HG02840 (cell line): ENCODE measurements around the gene STIP1.
"Not testable (repeated sequence)": the region's sequence is repeated elsewhere in the genome, so short reads cannot be mapped to it uniquely, and the experiment has no call there.

ENCODE experiments used
- ATAC-seq: cut with Tn5 transposase; IDR thresholded peaks from one replicate; pipeline ENCODE4 v1.9.1; 2021; ENCODE audit warnings: mild to moderate bottlenecking, moderate library complexity, moderate number of reproducible peaks; ENCODE audit not compliant: unreplicated experiment, low FRiP score

STIP1 gene

DNA sequence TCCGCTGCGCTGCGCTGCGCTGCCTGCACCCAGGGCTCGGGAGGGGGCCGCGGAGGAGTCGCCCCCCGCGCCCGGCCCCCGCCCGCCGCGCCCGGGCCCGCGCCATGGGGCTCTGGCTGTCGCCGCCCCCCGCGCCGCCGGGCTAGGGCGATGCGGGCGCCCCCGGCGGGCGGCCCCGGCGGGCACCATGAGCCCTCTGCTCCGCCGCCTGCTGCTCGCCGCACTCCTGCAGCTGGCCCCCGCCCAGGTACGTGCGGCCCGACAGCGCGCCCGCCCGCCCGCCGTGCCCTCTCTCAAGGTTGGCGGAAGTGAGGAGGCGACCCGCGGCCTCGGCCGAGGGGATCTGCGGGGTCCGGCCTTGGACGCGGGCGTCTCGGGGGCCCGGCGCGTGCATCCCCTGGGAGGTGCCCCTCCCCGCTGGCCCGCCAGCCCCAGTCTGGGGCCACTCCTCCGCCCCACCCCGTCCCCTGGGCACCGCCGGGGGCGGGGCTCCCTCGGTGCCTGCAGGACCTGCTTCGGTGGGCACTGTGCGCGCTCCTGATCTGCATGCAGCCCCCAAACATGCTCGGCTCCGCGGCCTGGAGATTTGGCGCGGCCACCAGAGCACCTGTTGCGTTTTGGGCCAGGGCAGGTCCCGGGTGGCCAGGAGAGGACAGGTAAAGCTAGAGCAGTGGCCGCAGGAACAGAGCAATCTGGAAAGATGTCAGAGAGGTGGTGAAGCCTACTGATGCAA is 48.8 kb downstream of the STIP1 start:
- ATAC-seq = no peak

- ATAC-seq = no peak
Observed at GRCh38 chr11:64235437-64236161, 49.6 kb downstream of the STIP1 start.

GRCh38 chr11:64237484-64237951 is 51.5 kb downstream of the STIP1 start:
- ATAC-seq = no peak

DNA sequence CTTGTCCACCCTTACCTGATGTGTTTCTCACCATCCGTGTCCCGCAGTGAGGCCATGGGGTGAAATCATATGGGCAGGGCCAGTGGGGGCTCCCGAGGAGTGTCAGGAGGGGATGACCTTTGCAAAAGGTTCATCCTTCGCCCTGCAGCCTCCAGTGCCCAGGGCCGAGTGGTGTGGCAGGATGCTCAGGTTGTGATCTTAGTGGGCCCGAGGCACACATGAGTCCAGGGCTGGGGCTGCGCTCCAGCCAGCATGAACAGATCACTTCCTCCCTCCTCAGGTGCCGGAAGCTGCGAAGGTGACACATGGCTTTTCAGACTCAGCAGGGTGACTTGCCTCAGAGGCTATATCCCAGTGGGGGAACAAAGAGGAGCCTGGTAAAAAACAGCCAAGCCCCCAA is 52.1 kb downstream of the STIP1 start:
- no peak for ATAC-seq

GRCh38 chr11:64238999-64239398 is 53.0 kb downstream of the STIP1 start:
- ATAC-seq = no peak

DNA sequence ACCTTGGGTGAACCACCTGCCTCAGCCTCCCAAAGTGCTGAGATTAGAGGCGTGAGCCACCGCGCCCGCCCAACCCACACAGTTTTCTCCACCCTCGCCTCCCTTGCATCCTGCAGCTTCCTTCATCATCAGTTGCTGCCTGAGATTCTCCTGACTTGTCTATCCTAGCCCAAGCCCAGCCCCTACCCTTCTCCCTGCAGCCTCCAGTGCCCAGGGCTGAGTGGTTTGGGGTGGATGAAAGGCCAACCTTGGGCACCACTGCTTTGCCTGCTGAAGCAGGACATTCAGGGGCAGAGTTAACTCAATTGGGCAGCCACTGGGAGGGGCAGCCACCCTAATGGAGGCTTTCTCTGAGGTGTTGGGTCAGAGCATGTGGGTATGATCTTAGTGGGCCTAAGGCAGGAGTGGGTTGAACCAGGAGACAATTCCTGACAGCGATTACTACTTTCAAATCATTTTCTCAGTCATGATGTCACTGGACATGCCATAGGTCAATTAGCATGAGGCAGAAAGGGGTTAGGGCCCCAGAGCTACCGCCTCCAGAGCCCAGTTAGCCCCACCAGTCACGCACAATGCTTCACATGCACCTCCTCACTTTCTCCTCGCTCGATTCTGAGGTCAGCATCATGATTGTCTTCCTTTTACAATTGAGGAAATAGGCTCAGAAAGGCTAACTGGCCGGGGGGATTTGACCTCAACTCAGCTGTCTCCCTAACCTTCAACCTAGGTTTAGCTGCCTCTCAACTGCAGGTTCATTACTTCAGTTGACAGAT is 53.9 kb downstream of the STIP1 start:
- no peak for ATAC-seq

GRCh38 chr11:64240435-64241240 is 54.7 kb downstream of the STIP1 start, which contains the start of gene FKBP2:
FKBP2 (plus strand) TSS chr11:64241095; CDS start chr11:64242388, 1,293 bp downstream.
- peak; percentile 52 for ATAC-seq

DNA sequence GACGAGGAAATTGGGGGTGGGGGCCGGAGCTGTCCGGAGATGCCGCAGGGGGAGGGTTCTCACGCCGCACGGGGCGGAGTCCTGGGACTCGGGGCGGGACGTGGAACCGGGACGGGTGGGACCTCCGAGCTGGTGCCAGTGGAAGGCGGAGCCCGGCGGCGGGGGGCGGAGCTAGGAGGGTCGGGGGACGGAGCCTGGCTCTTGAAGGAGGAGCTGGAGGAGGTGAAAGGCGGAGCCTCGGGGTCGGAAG is 55.2 kb downstream of the STIP1 start:
- ATAC-seq = peak; percentile 55

DNA sequence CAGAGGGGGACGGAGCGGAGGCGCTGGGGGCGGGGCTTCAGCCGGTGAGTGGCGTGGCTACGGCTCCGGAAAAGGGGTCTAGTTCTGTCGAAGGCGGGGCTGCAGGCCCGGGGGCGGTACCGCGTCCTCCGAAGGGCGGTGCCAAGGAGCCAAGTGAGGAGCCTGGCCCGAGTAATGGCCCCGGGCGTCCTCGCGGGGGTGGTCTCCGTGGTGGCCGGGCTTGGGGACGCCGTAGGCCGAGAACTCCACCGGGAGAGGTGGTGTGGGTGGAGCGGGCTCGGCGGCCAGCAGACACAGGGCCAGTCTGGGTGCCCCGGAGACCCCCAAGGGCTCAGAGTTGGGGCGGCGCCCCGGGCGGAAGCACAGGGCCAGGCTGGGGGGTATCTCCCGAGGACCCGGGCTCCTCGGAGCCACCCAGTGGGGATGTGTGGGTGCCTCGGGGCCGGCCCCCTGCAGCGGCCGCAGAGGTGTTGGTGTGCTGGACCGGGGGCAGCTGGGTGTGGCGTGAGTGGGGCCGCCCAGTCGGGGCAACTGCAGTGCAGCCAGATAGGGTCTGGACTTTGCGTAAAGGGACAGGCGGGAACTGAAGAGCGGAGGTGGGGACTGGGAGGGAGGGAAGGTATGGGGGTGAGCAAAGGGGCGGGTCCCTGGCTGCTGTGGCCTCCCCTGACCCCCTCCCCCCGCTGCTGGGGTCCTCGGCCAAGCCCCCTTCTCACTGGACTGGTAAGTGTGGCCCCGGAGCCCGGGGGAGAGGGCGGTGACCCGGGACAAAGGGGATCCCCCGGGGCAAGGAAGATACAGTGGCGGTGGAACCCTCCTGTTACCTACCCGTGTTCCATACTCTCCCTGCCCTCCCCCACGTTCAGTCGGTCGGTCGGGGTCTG is 55.8 kb downstream of the STIP1 start:
- no peak for ATAC-seq

GRCh38 chr11:64243236-64243854 is 57.4 kb downstream of the STIP1 start:
- ATAC-seq = no peak

DNA sequence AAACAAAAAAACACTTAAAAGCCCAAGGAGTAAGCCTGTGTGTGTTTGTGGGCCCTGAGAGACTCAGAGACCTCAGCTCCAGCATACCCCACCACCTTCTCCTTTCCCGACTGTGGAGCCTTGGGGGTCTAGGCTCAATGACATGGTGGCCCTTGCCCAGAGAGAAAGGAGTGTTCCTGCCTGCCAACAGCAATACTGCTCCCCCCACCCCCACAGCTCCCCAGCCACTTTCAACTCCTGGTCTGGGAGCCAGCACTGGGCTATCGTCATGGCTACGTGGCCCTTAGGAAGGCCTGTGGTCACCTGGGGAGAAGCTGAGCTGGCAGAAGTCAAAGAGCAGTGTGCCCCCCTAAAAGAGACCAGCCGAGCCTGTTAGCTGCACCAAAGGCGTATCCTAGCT is 58.1 kb downstream of the STIP1 start:
- ATAC-seq = no peak

GRCh38 chr11:64244966-64245365 is 59.0 kb downstream of the STIP1 start:
- no peak for ATAC-seq

GRCh38 chr11:64245401-64245796 is 59.4 kb downstream of the STIP1 start:
- no peak for ATAC-seq

GRCh38 chr11:64245797-64246620 is 60.0 kb downstream of the STIP1 start:
- ATAC-seq = no peak

DNA sequence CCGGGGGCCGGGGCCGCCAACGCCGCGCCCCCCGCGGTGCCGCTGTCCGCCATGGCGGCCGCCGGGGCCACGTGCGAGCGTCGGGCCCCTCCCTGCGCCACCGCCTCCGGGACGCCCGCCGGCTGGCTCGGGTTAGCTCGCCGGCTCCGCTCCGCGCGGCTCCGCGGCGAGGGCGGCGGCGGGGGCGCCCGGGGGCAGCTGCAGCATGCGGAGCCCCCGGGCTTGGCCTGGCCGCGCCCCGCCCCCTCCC is 60.6 kb downstream of the STIP1 start:
- ATAC-seq = not testable (repeated sequence)

GRCh38 chr11:64246871-64247728 is 61.1 kb downstream of the STIP1 start, which contains the start of gene PPP1R14B:
PPP1R14B (minus strand) TSS chr11:64246943; CDS start chr11:64246673, 270 bp downstream.
- no peak for ATAC-seq

DNA sequence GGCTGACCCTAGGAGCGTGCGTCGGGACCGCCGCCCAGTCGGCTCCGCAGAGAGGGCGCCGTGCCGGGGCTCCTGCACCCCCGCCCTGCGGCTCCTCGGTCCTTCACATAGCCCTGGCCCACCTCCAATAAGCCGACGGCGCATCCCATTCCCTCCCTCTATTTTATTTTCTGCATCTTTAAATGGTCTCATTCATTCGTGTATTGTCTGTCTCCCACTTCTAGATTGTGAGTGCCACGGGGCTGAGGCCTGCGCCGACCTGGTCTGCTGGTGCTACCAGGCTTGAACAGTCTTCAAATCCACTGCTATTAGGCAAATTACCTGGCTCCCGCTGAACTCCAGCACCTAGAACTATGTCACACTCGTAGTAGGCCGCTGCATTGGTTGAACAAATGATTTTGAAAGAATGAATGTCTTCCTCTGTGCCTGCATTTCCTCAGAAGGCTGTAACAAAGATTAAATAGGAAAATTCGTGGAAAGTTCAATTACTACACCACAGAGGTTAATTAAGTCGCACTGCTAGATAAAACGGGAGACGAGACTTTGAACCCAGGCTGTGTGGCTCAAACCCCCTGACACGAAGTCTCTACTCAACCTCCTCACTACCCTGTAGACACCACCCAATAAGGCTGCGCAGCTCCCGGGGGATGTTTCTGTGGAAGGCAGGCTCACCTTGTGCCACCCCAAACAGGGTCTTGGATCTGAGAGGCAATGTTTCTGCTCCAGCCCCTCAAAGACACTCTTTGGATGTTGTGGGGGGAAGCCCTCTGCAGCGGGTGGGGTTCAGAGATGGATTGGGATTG is 62.0 kb downstream of the STIP1 start:
- ATAC-seq = no peak
